ENCODE data around the gene CEND1. TPM values are rescaled to one million over a fixed set of nuclear protein-coding genes. Genes with fewer than 3 reads are reported as not detected.
A peak's percentile ranks its signal among the peaks of the same experiment; 100 is the strongest.

CEND1 gene
- total and polyA plus RNA-seq, 2 of the 13 experiments (the other 11 are each of a cell fraction or from before 2014, with no cell fraction given) = not detected

- no peak for TF ChIP-seq GLMP (CRISPR knock-in tag; IDR thresholded peaks at IDR 0.05; ENCODE audit: borderline replicate concordance)
- TF ChIP-seq PHB2 (IDR thresholded peaks at IDR 0.05; ENCODE audit: partially characterized antibody) = no peak
- peak; percentile 32 for TF ChIP-seq YY1 (IDR thresholded peaks at IDR 0.05; ENCODE audit: insufficient read depth, insufficient replicate concordance, low read depth, low read length)
- TF ChIP-seq ZFX (CRISPR knock-in tag; IDR thresholded peaks at IDR 0.05; ENCODE audit: low read depth) = peak; percentile 93
- TF ChIP-seq ZNF563 (CRISPR knock-in tag; IDR thresholded peaks at IDR 0.05) = peak; percentile 39; the same call in 1 of the 2 replicates
- no peak for TF ChIP-seq SMYD3 (CRISPR knock-in tag; IDR thresholded peaks at IDR 0.05)
- peak; percentile 40; the same call in 1 of the 2 replicates for TF ChIP-seq MXD1 (CRISPR knock-in tag; IDR thresholded peaks at IDR 0.05)
- 0 out of 2 replicates have a peak, but pooled peaks have one; percentile 52 for TF ChIP-seq ARHGAP35 (CRISPR knock-in tag; IDR thresholded peaks at IDR 0.05; ENCODE audit: borderline replicate concordance)
- TF ChIP-seq ZNF770 (CRISPR knock-in tag; IDR thresholded peaks at IDR 0.05) = no peak
- TF ChIP-seq ZNF564 (CRISPR knock-in tag; IDR thresholded peaks at IDR 0.05) = 0 out of 2 replicates have a peak, but pooled peaks have one; percentile 68
- no peak for TF ChIP-seq FOXK2 (IDR thresholded peaks at IDR 0.05)
- no peak for TF ChIP-seq HNRNPK (IDR thresholded peaks at IDR 0.05; ENCODE audit: low read depth, low read length, poor library complexity, severe bottlenecking)
- 0 out of 2 replicates have a peak, but pooled peaks have one; percentile 42 for TF ChIP-seq HMG20B (CRISPR knock-in tag; conservative IDR thresholded peaks at IDR 0.05)
- no peak for TF ChIP-seq ZNF253 (CRISPR knock-in tag; IDR thresholded peaks at IDR 0.05; ENCODE audit: borderline replicate concordance)
- no peak for TF ChIP-seq ONECUT2 (CRISPR knock-in tag; IDR thresholded peaks at IDR 0.05)
- no peak for TF ChIP-seq NBN (conservative IDR thresholded peaks at IDR 0.05)
- TF ChIP-seq ZNF510 (CRISPR knock-in tag; IDR thresholded peaks at IDR 0.05; ENCODE audit: low read depth) = 0 out of 2 replicates have a peak, but pooled peaks have one; percentile 48
- TF ChIP-seq NR2F1 (CRISPR knock-in tag; IDR thresholded peaks at IDR 0.05) = peak; percentile 24 to 46; a peak in 3 of 4 replicates
- no peak for TF ChIP-seq ZNF816 (CRISPR knock-in tag; IDR thresholded peaks at IDR 0.05; ENCODE audit: borderline replicate concordance)
- no peak for TF ChIP-seq GMEB2 (CRISPR knock-in tag; IDR thresholded peaks at IDR 0.05; ENCODE audit: low read depth)
- no peak; the same call in 1 of the 2 replicates for TF ChIP-seq ZNF768 (CRISPR knock-in tag; IDR thresholded peaks at IDR 0.05)
- no peak for TF ChIP-seq TBP (CRISPR knock-in tag; IDR thresholded peaks at IDR 0.05)
- TF ChIP-seq ZNF101 (CRISPR knock-in tag; IDR thresholded peaks at IDR 0.05; ENCODE audit: borderline replicate concordance, low read depth) = no peak
These were observed 48.8 kb upstream of the CEND1 start (continued) for GRCh38 chr11:838441-839279.

Data from HepG2 (cell line).